Measurements from ENCODE around the gene DYNLT5.

DNA sequence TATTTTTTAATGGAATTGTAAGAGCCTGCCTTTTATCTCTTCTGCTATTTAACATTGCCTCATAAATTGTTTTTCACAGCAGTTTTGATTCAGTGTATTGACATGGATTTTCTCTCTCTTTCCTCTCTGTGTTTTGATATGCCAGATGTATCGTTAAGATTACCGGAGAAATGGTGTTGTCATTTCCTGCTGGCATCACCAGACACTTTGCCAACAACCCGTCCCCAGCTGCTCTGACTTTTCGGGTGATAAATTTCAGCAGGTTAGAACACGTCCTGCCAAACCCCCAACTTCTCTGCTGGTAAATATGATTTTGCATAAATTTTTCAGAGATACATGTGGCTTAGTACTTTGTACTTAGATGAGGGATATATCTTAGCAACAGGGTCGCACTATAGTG, 23.1 kb upstream of the DYNLT5 start:
- no peak for TF ChIP-seq POLR2AphosphoS5 (IDR thresholded peaks at IDR 0.05)
- TF ChIP-seq, protein P1, sequence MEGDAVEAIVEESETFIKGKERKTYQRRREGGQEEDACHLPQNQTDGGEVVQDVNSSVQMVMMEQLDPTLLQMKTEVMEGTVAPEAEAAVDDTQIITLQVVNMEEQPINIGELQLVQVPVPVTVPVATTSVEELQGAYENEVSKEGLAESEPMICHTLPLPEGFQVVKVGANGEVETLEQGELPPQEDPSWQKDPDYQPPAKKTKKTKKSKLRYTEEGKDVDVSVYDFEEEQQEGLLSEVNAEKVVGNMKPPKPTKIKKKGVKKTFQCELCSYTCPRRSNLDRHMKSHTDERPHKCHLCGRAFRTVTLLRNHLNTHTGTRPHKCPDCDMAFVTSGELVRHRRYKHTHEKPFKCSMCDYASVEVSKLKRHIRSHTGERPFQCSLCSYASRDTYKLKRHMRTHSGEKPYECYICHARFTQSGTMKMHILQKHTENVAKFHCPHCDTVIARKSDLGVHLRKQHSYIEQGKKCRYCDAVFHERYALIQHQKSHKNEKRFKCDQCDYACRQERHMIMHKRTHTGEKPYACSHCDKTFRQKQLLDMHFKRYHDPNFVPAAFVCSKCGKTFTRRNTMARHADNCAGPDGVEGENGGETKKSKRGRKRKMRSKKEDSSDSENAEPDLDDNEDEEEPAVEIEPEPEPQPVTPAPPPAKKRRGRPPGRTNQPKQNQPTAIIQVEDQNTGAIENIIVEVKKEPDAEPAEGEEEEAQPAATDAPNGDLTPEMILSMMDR (IDR thresholded peaks at IDR 0.05), result no peak

All from breast epithelium (tissue), 3 donors.